Parathyroid adenoma (tissue), 2 donors: ENCODE measurements around the gene SCARB1.

Experiments
- H2AFZ ChIP-seq: fragments of 300-600 bp; sonication (generic); one replicate; pipeline ENCODE4 v1.7.0; 2017; ENCODE audit warnings: antibody characterized with exemption, mild to moderate bottlenecking
- H3K27ac ChIP-seq: fragments of 300-600 bp; sonication (generic); one replicate; pipeline ENCODE4 v1.7.0; 2017
- H3K27me3 ChIP-seq: fragments of 300-600 bp; sonication (generic); one replicate; pipeline ENCODE4 v1.7.0; 2017; ENCODE audit warnings: low read length; ENCODE audit not compliant: control insufficient read depth, insufficient read depth
- H3K36me3 ChIP-seq: fragments of 300-600 bp; sonication (generic); one replicate; pipeline ENCODE4 v1.7.0; 2017; ENCODE audit warnings: low read length; ENCODE audit not compliant: control insufficient read depth, insufficient read depth
- H3K4me1 ChIP-seq: fragments of 300-600 bp; sonication (generic); one replicate; pipeline ENCODE4 v1.7.0; 2017; ENCODE audit warnings: control low read depth
- H3K4me2 ChIP-seq: fragments of 300-600 bp; sonication (generic); one replicate; pipeline ENCODE4 v1.7.0; 2017; ENCODE audit warnings: low read length
- H3K4me3 ChIP-seq: fragments of 300-600 bp; sonication (generic); one replicate; pipeline ENCODE4 v1.7.0; 2017; ENCODE audit warnings: low read depth, low read length
- H3K79me2 ChIP-seq: fragments of 300-600 bp; sonication (generic); one replicate; pipeline ENCODE4 v1.7.0; 2017; ENCODE audit warnings: control low read depth
- H3K9ac ChIP-seq: fragments of 300-600 bp; sonication (generic); one replicate; pipeline ENCODE4 v1.7.0; 2017; ENCODE audit warnings: mild to moderate bottlenecking
- H3K9me3 ChIP-seq: fragments of 300-600 bp; sonication (generic); one replicate; pipeline ENCODE4 v1.7.0; 2017; ENCODE audit warnings: low read length; ENCODE audit not compliant: control insufficient read depth
- CTCF ChIP-seq: fragments of 300-600 bp; sonication (generic); IDR thresholded peaks from one replicate; pipeline ENCODE4 v1.7.0; 2017; ENCODE audit warnings: antibody characterized with exemption, mild to moderate bottlenecking
- donor health status: primary hyperparathyroidism.

The SCARB1 gene

GRCh38 chr12:124746649-124747425 is 116.8 kb downstream of the SCARB1 start:
- no peak overlapping the region for H3K4me3 ChIP-seq
- no peak for TF ChIP-seq CTCF
- no peak overlapping the region for H2AFZ ChIP-seq
- no peaks in the 10 kb centered on the region for H3K79me2 ChIP-seq
- H3K36me3 ChIP-seq: no peaks in the 10 kb centered on the region
- H3K4me1 ChIP-seq: peaks cover 2% of the 10 kb centered on the region
- H3K27me3 ChIP-seq: no peaks in the 10 kb centered on the region
- H3K9me3 ChIP-seq: no peaks in the 10 kb centered on the region
- no peak overlapping the region for H3K9ac ChIP-seq
- H3K27ac ChIP-seq: peak overlapping the region; percentile 25
- no peak overlapping the region for H3K4me2 ChIP-seq

- H3K4me2 ChIP-seq: peak overlapping the region; percentile 28
- H2AFZ ChIP-seq: peak overlapping the region; percentile 28
- H3K79me2 ChIP-seq: no peaks in the 10 kb centered on the region
- no peak overlapping the region for H3K4me3 ChIP-seq
- H3K9me3 ChIP-seq: no peaks in the 10 kb centered on the region
- no peaks in the 10 kb centered on the region for H3K27me3 ChIP-seq
- H3K9ac ChIP-seq: no peak overlapping the region
- H3K4me1 ChIP-seq: peaks cover 2% of the 10 kb centered on the region
- H3K27ac ChIP-seq: peak overlapping the region; percentile 39
- TF ChIP-seq CTCF: no peak
- H3K36me3 ChIP-seq: no peaks in the 10 kb centered on the region
Observed at GRCh38 chr12:124745891-124746570, 117.6 kb downstream of the SCARB1 start.

DNA sequence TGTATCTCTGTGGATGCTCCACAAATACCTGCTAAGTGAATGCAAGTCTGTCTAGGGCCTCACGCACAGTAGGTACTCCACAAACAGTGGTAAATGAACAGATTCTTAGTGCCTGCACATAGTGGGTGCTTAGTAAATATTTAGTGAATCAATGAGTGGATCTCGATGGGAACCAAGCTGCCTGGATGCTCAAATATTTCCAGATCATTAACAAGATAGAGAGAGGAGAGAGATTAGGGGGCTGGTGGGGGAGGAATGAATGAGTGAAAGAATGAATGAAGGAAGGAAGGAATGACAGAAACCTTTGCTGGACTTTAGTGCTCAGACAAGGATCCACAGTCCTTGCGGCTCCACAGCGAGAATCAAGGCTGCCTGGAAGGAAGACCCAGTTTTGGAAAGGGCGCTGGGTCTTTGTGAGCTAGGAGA is 118.2 kb downstream of the SCARB1 start:
- H3K27me3 ChIP-seq: no peaks in the 10 kb centered on the region
- peak overlapping the region; percentile 39 for H3K27ac ChIP-seq
- peaks cover 2% of the 10 kb centered on the region for H3K4me1 ChIP-seq
- H3K36me3 ChIP-seq: no peaks in the 10 kb centered on the region
- no peaks in the 10 kb centered on the region for H3K79me2 ChIP-seq
- no peaks in the 10 kb centered on the region for H3K9me3 ChIP-seq
- peak overlapping the region; percentile 4 for H3K4me2 ChIP-seq
- H3K4me3 ChIP-seq: no peak overlapping the region
- no peak for TF ChIP-seq CTCF
- H3K9ac ChIP-seq: no peak overlapping the region
- peak overlapping the region; percentile 28 for H2AFZ ChIP-seq

- TF ChIP-seq CTCF: no peak
- H3K27ac ChIP-seq: no peak overlapping the region
- peaks cover 2% of the 10 kb centered on the region for H3K4me1 ChIP-seq
- H2AFZ ChIP-seq: no peak overlapping the region
- no peak overlapping the region for H3K4me2 ChIP-seq
- no peaks in the 10 kb centered on the region for H3K9me3 ChIP-seq
- no peak overlapping the region for H3K4me3 ChIP-seq
- no peaks in the 10 kb centered on the region for H3K79me2 ChIP-seq
- no peaks in the 10 kb centered on the region for H3K36me3 ChIP-seq
- no peaks in the 10 kb centered on the region for H3K27me3 ChIP-seq
- no peak overlapping the region for H3K9ac ChIP-seq
Observed at GRCh38 chr12:124744659-124745464, 118.8 kb downstream of the SCARB1 start.
